ENCODE measurements around the gene ZNRF3.

Gene ZNRF3

DNA sequence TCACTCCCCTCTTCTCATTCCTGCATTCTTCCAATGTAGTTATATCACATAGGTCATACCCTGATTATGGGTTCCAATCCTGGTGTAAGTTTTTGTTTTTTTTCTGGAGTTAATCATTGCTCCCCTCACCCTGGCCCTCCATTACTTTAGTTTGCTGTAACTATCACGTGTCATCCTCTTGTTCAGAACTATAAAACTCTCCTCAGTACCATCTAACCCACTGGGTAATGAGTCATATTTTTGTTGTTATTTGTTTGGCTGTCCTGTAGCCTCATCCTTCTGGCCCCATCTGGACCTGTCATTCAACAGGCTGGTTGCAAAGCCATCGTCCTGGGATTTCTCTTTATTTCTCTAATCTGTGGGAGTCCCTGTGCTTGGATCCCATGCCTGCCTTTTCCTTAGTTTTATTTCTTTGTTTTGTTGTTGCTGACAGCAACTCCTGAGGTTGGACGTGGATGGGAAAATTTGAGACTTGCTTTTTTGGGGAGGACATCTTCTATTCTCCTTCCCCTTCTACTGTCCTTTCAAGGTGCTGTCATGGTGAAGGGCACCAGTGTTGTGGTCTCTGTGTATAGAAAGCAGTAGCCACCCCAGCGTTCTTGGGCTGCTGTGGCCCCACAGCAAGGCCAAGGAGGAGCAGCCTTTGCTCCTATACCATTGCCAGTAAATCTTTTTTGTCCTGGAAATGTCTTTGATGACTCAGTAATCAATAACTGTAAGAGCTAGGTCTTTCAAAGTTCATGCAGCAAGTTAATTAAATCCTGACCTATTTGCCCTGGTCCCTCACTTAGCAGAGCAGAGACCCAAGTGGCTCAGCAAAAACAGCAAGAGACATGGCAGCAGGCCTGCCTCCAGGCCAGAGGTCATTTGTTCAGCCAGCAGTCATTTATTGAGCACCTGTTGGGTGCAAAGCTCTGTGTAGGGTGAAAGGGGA, 95.8 kb downstream of the ZNRF3 start (continued):
- TF ChIP-seq, protein P1, sequence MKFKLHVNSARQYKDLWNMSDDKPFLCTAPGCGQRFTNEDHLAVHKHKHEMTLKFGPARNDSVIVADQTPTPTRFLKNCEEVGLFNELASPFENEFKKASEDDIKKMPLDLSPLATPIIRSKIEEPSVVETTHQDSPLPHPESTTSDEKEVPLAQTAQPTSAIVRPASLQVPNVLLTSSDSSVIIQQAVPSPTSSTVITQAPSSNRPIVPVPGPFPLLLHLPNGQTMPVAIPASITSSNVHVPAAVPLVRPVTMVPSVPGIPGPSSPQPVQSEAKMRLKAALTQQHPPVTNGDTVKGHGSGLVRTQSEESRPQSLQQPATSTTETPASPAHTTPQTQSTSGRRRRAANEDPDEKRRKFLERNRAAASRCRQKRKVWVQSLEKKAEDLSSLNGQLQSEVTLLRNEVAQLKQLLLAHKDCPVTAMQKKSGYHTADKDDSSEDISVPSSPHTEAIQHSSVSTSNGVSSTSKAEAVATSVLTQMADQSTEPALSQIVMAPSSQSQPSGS (tag by site-specific recombination; IDR thresholded peaks at IDR 0.05; ENCODE audit: low read depth) = 0 out of 2 replicates have a peak, but pooled peaks have one; percentile 5
- TF ChIP-seq TRIM28 (IDR thresholded peaks at IDR 0.05; ENCODE audit: borderline replicate concordance, low read length) = no peak
- TF ChIP-seq, protein P2, sequence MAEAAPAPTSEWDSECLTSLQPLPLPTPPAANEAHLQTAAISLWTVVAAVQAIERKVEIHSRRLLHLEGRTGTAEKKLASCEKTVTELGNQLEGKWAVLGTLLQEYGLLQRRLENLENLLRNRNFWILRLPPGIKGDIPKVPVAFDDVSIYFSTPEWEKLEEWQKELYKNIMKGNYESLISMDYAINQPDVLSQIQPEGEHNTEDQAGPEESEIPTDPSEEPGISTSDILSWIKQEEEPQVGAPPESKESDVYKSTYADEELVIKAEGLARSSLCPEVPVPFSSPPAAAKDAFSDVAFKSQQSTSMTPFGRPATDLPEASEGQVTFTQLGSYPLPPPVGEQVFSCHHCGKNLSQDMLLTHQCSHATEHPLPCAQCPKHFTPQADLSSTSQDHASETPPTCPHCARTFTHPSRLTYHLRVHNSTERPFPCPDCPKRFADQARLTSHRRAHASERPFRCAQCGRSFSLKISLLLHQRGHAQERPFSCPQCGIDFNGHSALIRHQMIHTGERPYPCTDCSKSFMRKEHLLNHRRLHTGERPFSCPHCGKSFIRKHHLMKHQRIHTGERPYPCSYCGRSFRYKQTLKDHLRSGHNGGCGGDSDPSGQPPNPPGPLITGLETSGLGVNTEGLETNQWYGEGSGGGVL (tag by site-specific recombination; IDR thresholded peaks at IDR 0.05) = peak; percentile 26; the same call in 1 of the 2 replicates
- TF ChIP-seq ZNF366 (tag by site-specific recombination; conservative IDR thresholded peaks at IDR 0.05) = peak; percentile 49
- TF ChIP-seq ZNF214 (tag by site-specific recombination; IDR thresholded peaks at IDR 0.05; ENCODE audit: borderline replicate concordance) = no peak
- peak; percentile 67; the same call in 1 of the 2 replicates for TF ChIP-seq SP7 (tag by site-specific recombination; IDR thresholded peaks at IDR 0.05)
- TF ChIP-seq ZNF350 (tag by site-specific recombination; IDR thresholded peaks at IDR 0.05) = no peak
- no peak for TF ChIP-seq ZNF2 (tag by site-specific recombination; IDR thresholded peaks at IDR 0.05)
- TF ChIP-seq ZNF292 (tag by site-specific recombination; IDR thresholded peaks at IDR 0.05; ENCODE audit: borderline replicate concordance, low read depth) = no peak
- TF ChIP-seq, protein P3, sequence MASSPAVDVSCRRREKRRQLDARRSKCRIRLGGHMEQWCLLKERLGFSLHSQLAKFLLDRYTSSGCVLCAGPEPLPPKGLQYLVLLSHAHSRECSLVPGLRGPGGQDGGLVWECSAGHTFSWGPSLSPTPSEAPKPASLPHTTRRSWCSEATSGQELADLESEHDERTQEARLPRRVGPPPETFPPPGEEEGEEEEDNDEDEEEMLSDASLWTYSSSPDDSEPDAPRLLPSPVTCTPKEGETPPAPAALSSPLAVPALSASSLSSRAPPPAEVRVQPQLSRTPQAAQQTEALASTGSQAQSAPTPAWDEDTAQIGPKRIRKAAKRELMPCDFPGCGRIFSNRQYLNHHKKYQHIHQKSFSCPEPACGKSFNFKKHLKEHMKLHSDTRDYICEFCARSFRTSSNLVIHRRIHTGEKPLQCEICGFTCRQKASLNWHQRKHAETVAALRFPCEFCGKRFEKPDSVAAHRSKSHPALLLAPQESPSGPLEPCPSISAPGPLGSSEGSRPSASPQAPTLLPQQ (tag by site-specific recombination; IDR thresholded peaks at IDR 0.05) = peak; percentile 50
- no peak for TF ChIP-seq ZNF133 (tag by site-specific recombination; IDR thresholded peaks at IDR 0.05)
- no peak for TF ChIP-seq ZSCAN30 (tag by site-specific recombination; IDR thresholded peaks at IDR 0.05)
- TF ChIP-seq ZNF248 (tag by site-specific recombination; IDR thresholded peaks at IDR 0.05) = no peak
- TF ChIP-seq ZEB2 (tag by site-specific recombination; IDR thresholded peaks at IDR 0.05) = peak; percentile 34; the same call in 1 of the 2 replicates
- TF ChIP-seq ZNF404 (tag by site-specific recombination; IDR thresholded peaks at IDR 0.05) = no peak
- no peak for TF ChIP-seq IKZF3 (tag by site-specific recombination; IDR thresholded peaks at IDR 0.05)
- no peak for TF ChIP-seq MEIS1 (CRISPR knock-in tag; IDR thresholded peaks at IDR 0.05; ENCODE audit: borderline replicate concordance)
- TF ChIP-seq, protein P4, sequence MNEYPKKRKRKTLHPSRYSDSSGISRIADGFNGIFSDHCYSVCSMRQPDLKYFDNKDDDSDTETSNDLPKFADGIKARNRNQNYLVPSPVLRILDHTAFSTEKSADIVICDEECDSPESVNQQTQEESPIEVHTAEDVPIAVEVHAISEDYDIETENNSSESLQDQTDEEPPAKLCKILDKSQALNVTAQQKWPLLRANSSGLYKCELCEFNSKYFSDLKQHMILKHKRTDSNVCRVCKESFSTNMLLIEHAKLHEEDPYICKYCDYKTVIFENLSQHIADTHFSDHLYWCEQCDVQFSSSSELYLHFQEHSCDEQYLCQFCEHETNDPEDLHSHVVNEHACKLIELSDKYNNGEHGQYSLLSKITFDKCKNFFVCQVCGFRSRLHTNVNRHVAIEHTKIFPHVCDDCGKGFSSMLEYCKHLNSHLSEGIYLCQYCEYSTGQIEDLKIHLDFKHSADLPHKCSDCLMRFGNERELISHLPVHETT (tag by site-specific recombination; IDR thresholded peaks at IDR 0.05) = no peak
- TF ChIP-seq ZNF777 (tag by site-specific recombination; IDR thresholded peaks at IDR 0.05; ENCODE audit: borderline replicate concordance) = no peak
- TF ChIP-seq ZNF596 (tag by site-specific recombination; IDR thresholded peaks at IDR 0.05) = no peak
- TF ChIP-seq OVOL3 (tag by site-specific recombination; IDR thresholded peaks at IDR 0.05) = no peak
- TF ChIP-seq, protein P5, sequence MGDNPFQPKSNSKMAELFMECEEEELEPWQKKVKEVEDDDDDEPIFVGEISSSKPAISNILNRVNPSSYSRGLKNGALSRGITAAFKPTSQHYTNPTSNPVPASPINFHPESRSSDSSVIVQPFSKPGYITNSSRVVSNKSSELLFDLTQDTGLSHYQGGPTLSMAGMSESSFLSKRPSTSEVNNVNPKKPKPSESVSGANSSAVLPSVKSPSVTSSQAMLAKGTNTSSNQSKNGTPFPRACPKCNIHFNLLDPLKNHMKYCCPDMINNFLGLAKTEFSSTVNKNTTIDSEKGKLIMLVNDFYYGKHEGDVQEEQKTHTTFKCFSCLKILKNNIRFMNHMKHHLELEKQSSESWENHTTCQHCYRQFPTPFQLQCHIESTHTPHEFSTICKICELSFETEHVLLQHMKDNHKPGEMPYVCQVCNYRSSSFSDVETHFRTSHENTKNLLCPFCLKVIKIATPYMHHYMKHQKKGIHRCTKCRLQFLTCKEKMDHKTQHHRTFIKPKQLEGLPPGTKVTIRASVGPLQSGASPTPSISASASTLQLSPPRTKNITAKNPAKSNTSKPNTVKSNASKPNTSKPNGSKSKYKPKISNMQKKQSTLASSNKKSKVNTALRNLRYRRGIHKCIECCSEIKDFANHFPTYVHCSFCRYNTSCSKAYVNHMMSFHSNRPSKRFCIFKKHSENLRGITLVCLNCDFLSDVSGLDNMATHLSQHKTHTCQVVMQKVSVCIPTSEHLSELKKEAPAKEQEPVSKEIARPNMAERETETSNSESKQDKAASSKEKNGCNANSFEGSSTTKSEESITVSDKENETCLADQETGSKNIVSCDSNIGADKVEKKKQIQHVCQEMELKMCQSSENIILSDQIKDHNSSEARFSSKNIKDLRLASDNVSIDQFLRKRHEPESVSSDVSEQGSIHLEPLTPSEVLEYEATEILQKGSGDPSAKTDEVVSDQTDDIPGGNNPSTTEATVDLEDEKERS (tag by site-specific recombination; IDR thresholded peaks at IDR 0.05) = no peak
- TF ChIP-seq, protein P6, sequence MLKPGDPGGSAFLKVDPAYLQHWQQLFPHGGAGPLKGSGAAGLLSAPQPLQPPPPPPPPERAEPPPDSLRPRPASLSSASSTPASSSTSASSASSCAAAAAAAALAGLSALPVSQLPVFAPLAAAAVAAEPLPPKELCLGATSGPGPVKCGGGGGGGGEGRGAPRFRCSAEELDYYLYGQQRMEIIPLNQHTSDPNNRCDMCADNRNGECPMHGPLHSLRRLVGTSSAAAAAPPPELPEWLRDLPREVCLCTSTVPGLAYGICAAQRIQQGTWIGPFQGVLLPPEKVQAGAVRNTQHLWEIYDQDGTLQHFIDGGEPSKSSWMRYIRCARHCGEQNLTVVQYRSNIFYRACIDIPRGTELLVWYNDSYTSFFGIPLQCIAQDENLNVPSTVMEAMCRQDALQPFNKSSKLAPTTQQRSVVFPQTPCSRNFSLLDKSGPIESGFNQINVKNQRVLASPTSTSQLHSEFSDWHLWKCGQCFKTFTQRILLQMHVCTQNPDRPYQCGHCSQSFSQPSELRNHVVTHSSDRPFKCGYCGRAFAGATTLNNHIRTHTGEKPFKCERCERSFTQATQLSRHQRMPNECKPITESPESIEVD (tag by site-specific recombination; IDR thresholded peaks at IDR 0.05) = peak; percentile 70
- no peak for TF ChIP-seq ZNF660 (tag by site-specific recombination; IDR thresholded peaks at IDR 0.05)
- TF ChIP-seq, protein P7, sequence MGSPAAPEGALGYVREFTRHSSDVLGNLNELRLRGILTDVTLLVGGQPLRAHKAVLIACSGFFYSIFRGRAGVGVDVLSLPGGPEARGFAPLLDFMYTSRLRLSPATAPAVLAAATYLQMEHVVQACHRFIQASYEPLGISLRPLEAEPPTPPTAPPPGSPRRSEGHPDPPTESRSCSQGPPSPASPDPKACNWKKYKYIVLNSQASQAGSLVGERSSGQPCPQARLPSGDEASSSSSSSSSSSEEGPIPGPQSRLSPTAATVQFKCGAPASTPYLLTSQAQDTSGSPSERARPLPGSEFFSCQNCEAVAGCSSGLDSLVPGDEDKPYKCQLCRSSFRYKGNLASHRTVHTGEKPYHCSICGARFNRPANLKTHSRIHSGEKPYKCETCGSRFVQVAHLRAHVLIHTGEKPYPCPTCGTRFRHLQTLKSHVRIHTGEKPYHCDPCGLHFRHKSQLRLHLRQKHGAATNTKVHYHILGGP (tag by site-specific recombination; IDR thresholded peaks at IDR 0.05) = no peak
- 0 out of 2 replicates have a peak, but pooled peaks have one; percentile 15 for TF ChIP-seq ZNF335 (tag by site-specific recombination; conservative IDR thresholded peaks at IDR 0.05)
